ENCODE measurements around the gene NCMAP. TPM values are rescaled to one million over a fixed set of nuclear protein-coding genes. Genes with fewer than 3 reads are reported as not detected.
A peak's percentile ranks its signal among the peaks of the same experiment; 100 is the strongest.
"Not testable (repeated sequence)": the region's sequence is repeated elsewhere in the genome, so short reads cannot be mapped to it uniquely, and the experiment has no call there.

Gene NCMAP, protein sequence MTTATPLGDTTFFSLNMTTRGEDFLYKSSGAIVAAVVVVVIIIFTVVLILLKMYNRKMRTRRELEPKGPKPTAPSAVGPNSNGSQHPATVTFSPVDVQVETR
- polyA plus RNA-seq = under 1 TPM; 0.02 to 0.04 TPM

- Histone ChIP-seq H3K27ac (ENCODE audit: low read depth in 2 of 2, low read length in 1 of 2) (no peak within 1 kb of the TSS), H3K4me1 (ENCODE audit: control insufficient read depth in 2 of 2, insufficient read depth in 2 of 2, low read length in 1 of 2) (peaks cover 7% of the 10 kb centered on the region in 2 donors), H3K9me3 (ENCODE audit: control insufficient read depth in 2 of 2, insufficient read depth in 1 of 2, low read depth in 1 of 2, low read length in 1 of 2) (no peaks in the 10 kb centered on the region), H3K36me3 (ENCODE audit: control insufficient read depth in 2 of 2, insufficient read depth in 2 of 2, low read length in 1 of 2) (no peaks in the 10 kb centered on the region), H3K4me3 (ENCODE audit: low read depth in 1 of 2, low read length in 2 of 2) (peak within 1 kb of the TSS; percentile 36 to 51), H3K27me3 (ENCODE audit: control insufficient read depth in 1 of 2, insufficient read depth in 2 of 2, low read length in 2 of 2) (no peaks in the 10 kb centered on the region)
- 2 to 3% methylated on average over 58 to 61 of the region's 61 CpGs for WGBS, 2 donors
These were observed at the start of gene NCMAP for GRCh38 chr1:24555591-24556413. TSS of gene NCMAP (plus strand) at chr1:24556087. CDS start at chr1:24595431, 39,344 bp downstream.

DNA sequence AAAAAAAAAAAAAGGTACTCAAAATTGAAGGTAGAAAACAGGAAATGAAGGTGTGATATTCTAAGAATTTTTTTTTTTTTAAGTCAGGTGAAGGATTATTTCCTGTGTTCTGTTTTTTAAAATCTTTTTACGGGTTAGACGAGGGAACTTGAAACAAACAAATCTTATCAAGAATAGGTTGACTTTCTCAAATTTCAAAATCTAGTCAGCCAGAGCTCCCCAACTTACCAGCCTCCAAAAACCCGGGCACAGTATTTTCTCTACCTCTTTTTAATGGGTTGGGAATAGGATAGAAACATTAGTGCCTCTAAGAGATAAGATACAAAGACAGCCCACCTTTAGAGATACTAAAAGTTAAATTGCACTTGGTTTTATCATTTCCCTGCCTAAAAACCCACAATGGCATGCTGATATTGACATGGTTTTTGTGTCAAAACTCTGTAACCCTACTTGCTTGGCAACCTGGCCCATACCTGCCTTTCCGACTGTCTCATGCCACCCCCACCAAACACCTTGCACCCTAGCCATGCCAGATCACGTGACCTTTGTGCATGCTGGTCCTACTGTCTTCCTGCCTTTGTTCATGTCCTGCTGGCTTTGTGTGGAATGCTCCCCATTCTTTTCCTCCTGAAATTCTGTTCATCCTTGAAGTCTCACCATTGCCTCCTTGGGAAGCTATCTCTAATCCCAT, 49.1 kb upstream of the NCMAP start:
- Histone ChIP-seq H3K4me1 (ENCODE audit: control insufficient read depth in 2 of 2, insufficient read depth in 2 of 2, low read length in 1 of 2) (peaks cover 0 to 5% of the 10 kb centered on the region in 2 donors), H3K9me3 (ENCODE audit: control insufficient read depth in 2 of 2, insufficient read depth in 1 of 2, low read depth in 1 of 2, low read length in 1 of 2) (no peaks in the 10 kb centered on the region), H3K27me3 (ENCODE audit: control insufficient read depth in 1 of 2, insufficient read depth in 2 of 2, low read length in 2 of 2) (no peaks in the 10 kb centered on the region), H3K27ac (ENCODE audit: low read depth in 2 of 2, low read length in 1 of 2) (no peak overlapping the region), H3K36me3 (ENCODE audit: control insufficient read depth in 2 of 2, insufficient read depth in 2 of 2, low read length in 1 of 2) (no peaks in the 10 kb centered on the region), H3K4me3 (ENCODE audit: low read depth in 1 of 2, low read length in 2 of 2) (no peak overlapping the region)
- WGBS, 2 donors = 55 to 79% methylated on average over 5 of the region's 5 CpGs

DNA sequence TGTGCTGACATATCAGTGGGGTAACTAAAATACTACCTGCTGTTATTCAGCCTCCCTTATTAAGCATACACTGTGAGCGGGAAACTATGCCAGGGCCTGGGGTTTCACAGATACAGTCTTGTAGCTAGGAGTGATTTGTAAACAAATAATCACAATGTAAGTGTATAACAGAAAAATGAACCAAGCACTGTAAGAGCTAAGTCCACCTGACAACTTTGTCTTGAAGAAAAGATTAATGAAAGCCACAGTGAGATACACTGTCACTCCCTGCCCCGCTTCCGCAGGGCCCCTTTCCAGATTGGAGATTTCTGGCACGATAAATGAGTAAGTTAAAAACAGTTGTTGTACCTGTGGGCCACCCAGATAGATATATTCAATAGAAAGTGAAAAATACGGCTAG, 48.5 kb upstream of the NCMAP start:
- WGBS, 2 donors = 68 to 86% methylated on average over 5 of the region's 5 CpGs
- Histone ChIP-seq H3K36me3 (ENCODE audit: control insufficient read depth in 2 of 2, insufficient read depth in 2 of 2, low read length in 1 of 2) (no peaks in the 10 kb centered on the region), H3K27ac (ENCODE audit: low read depth in 2 of 2, low read length in 1 of 2) (no peak overlapping the region), H3K4me1 (ENCODE audit: control insufficient read depth in 2 of 2, insufficient read depth in 2 of 2, low read length in 1 of 2) (peaks cover 0 to 5% of the 10 kb centered on the region in 2 donors), H3K4me3 (ENCODE audit: low read depth in 1 of 2, low read length in 2 of 2) (no peak overlapping the region), H3K27me3 (ENCODE audit: control insufficient read depth in 1 of 2, insufficient read depth in 2 of 2, low read length in 2 of 2) (no peaks in the 10 kb centered on the region), H3K9me3 (ENCODE audit: control insufficient read depth in 2 of 2, insufficient read depth in 1 of 2, low read depth in 1 of 2, low read length in 1 of 2) (no peaks in the 10 kb centered on the region)

DNA sequence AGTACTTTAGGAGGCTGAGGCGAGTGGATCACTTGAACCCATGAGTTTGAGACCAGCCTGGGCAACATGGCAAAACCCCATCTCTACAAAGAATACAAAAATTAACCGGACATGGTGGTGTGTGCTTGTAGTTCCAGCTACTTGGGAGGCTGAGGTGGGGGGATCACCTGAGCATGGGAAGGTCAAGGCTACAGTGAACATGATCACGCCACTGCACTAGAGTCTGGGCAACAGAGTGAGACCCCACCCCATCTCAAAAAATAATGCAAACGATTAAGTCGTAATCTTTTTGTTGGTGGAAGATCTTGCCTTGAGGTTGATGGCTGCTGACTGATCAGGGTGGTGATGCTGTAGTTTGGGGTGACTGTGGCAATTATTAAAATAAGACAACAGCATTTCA, 47.0 kb upstream of the NCMAP start:
- H3K4me1 ChIP-seq (ENCODE audit: control insufficient read depth in 2 of 2, insufficient read depth in 2 of 2, low read length in 1 of 2) = peaks cover 0 to 5% of the 10 kb centered on the region in 2 donors
- H3K36me3 ChIP-seq (ENCODE audit: control insufficient read depth in 2 of 2, insufficient read depth in 2 of 2, low read length in 1 of 2) = no peaks in the 10 kb centered on the region
- H3K27me3 ChIP-seq (ENCODE audit: control insufficient read depth in 1 of 2, insufficient read depth in 2 of 2, low read length in 2 of 2) = no peaks in the 10 kb centered on the region
- 97% methylated on average over 5 of the region's 5 CpGs for WGBS, 2 donors
- H3K27ac ChIP-seq (ENCODE audit: low read depth in 2 of 2, low read length in 1 of 2) = no peak overlapping the region
- H3K9me3 ChIP-seq (ENCODE audit: control insufficient read depth in 2 of 2, insufficient read depth in 1 of 2, low read depth in 1 of 2, low read length in 1 of 2) = no peaks in the 10 kb centered on the region
- H3K4me3 ChIP-seq (ENCODE audit: low read depth in 1 of 2, low read length in 2 of 2) = no peak overlapping the region

DNA sequence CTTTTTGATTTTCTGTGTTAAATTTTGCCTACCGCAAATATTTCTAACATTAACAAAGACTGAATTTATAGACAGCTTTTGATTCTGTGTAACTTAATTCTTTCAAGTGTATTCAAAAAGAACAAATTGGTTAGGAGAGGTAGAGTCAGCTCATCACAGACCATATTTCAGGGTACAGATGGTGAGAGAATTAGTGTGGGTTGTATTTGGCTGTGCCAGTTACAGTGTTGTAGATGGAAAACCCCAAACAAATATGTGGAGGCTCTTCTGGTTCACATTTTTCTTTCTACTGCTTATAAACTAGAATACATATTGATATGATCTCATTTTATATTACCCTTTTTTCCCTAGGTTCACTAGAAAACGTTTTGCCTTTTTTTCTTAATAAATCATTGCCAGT, 42.2 kb upstream of the NCMAP start:
- H3K36me3 ChIP-seq (ENCODE audit: control insufficient read depth in 2 of 2, insufficient read depth in 2 of 2, low read length in 1 of 2) = peaks cover 0 to 8% of the 10 kb centered on the region in 2 donors
- H3K27ac ChIP-seq (ENCODE audit: low read depth in 2 of 2, low read length in 1 of 2) = no peak overlapping the region
- no peaks in the 10 kb centered on the region for H3K9me3 ChIP-seq (ENCODE audit: control insufficient read depth in 2 of 2, insufficient read depth in 1 of 2, low read depth in 1 of 2, low read length in 1 of 2)
- WGBS, 2 donors = 65 to 68% methylated on average over 2 of the region's 2 CpGs
- no peaks in the 10 kb centered on the region for H3K27me3 ChIP-seq (ENCODE audit: control insufficient read depth in 1 of 2, insufficient read depth in 2 of 2, low read length in 2 of 2)
- peaks cover 2 to 3% of the 10 kb centered on the region in 2 donors for H3K4me1 ChIP-seq (ENCODE audit: control insufficient read depth in 2 of 2, insufficient read depth in 2 of 2, low read length in 1 of 2)
- no peak overlapping the region for H3K4me3 ChIP-seq (ENCODE audit: low read depth in 1 of 2, low read length in 2 of 2)

DNA sequence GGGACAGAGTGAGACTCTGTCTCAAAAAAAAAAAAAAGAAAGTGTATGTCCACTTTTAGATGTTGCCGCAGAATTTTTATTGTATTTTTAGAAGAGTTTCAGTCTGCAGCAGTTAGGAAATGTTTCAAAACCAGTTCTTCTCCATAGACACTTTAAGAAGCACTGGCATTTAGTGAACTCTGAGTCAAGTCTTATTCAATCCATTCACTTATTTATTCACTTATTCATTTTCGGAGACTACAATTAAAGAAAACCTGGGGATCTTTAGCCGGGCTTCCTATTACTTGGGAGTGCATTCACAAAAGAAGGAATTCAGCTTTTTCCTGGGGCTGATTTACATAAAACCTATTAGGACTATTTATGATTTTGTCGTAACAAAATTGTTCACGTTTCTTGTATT, 40.9 kb upstream of the NCMAP start:
- Histone ChIP-seq H3K27ac (ENCODE audit: low read depth in 2 of 2, low read length in 1 of 2) (no peak overlapping the region), H3K9me3 (ENCODE audit: control insufficient read depth in 2 of 2, insufficient read depth in 1 of 2, low read depth in 1 of 2, low read length in 1 of 2) (no peaks in the 10 kb centered on the region), H3K27me3 (ENCODE audit: control insufficient read depth in 1 of 2, insufficient read depth in 2 of 2, low read length in 2 of 2) (no peaks in the 10 kb centered on the region), H3K4me1 (ENCODE audit: control insufficient read depth in 2 of 2, insufficient read depth in 2 of 2, low read length in 1 of 2) (peaks cover 2 to 3% of the 10 kb centered on the region in 2 donors), H3K36me3 (ENCODE audit: control insufficient read depth in 2 of 2, insufficient read depth in 2 of 2, low read length in 1 of 2) (peaks cover 0 to 8% of the 10 kb centered on the region in 2 donors), H3K4me3 (ENCODE audit: low read depth in 1 of 2, low read length in 2 of 2) (no peak overlapping the region)
- WGBS, 2 donors = 82 to 86% methylated on average over 5 of the region's 5 CpGs

DNA sequence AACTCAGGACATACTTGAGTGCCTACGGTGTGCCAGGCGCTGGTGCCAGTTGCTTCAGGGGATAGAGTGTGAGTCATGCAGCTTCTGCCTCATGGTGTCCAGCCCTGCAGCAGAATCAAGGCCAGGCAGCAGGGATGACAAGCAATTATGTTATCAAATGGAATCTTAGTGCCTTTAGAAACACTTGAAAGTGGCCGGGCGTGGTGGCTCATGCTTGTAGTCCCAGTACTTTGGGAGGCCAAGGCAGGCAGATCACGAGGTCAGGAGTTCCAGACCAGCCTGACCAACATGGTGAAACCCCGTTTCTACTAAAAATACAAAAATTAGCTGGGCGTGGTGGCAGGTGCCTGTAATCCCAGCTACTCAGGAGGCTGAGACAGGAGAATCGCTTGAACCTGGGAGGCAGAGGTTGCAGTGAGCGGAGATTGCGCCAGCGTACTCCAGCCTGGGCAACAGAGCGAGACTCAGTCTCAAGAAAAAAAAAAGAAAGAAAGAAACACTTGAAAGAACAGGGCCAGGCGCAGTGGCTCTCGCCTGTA, 40.1 kb upstream of the NCMAP start:
- WGBS, 2 donors = 81 to 85% methylated on average over 14 of the region's 14 CpGs
- not testable (repeated sequence) for H3K36me3 ChIP-seq (ENCODE audit: control insufficient read depth in 2 of 2, insufficient read depth in 2 of 2, low read length in 1 of 2); H3K27me3 ChIP-seq (ENCODE audit: control insufficient read depth in 1 of 2, insufficient read depth in 2 of 2, low read length in 2 of 2); H3K4me3 ChIP-seq (ENCODE audit: low read depth in 1 of 2, low read length in 2 of 2); H3K4me1 ChIP-seq (ENCODE audit: control insufficient read depth in 2 of 2, insufficient read depth in 2 of 2, low read length in 1 of 2); H3K9me3 ChIP-seq (ENCODE audit: control insufficient read depth in 2 of 2, insufficient read depth in 1 of 2, low read depth in 1 of 2, low read length in 1 of 2); H3K27ac ChIP-seq (ENCODE audit: low read depth in 2 of 2, low read length in 1 of 2)

DNA sequence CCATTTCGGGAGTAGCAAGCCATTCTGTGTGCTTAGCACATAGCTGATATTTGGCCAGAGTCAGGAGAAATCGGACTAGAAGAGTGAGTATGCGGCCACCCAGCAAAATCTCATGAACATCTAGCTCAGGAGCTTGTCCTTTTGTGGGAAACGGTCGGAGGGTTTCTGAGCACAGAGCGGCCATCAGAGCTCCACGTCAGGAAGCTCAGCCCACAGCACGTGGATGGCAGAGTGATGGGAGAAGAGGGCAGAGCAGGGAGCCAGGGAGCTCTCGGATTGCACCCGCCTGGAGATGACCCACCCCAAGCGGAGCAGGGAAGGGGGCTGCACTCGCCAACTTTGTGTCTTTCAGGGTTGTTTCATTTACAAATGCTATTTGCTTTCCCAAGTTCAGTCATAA, 39.4 kb upstream of the NCMAP start:
- WGBS, 2 donors = 87 to 88% methylated on average over 12 of the region's 12 CpGs
- H3K36me3 ChIP-seq (ENCODE audit: control insufficient read depth in 2 of 2, insufficient read depth in 2 of 2, low read length in 1 of 2) = peaks cover 0 to 8% of the 10 kb centered on the region in 2 donors
- no peak overlapping the region for H3K27ac ChIP-seq (ENCODE audit: low read depth in 2 of 2, low read length in 1 of 2)

DNA sequence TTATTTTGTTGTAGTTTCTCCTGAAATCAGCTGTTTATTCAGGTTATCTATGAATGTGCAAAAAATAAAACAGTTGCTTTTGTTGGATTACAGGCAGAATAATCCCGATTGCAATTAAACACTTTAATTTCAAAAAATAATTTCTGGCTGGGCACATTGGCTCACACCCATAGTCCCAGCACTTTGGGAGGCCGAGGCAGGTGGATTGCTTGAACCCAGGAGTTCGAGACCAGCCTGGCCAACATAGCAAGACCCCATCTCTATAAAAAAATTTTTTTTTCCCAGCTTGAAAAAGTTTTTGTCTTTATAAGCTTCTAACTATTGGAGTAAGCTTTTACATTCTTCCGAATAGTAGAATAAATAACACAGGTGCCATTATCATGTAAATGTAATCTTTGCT, 38.0 kb upstream of the NCMAP start:
- Histone ChIP-seq H3K9me3 (ENCODE audit: control insufficient read depth in 2 of 2, insufficient read depth in 1 of 2, low read depth in 1 of 2, low read length in 1 of 2) (no peaks in the 10 kb centered on the region), H3K4me1 (ENCODE audit: control insufficient read depth in 2 of 2, insufficient read depth in 2 of 2, low read length in 1 of 2) (peaks cover 0 to 2% of the 10 kb centered on the region in 2 donors), H3K27me3 (ENCODE audit: control insufficient read depth in 1 of 2, insufficient read depth in 2 of 2, low read length in 2 of 2) (no peaks in the 10 kb centered on the region), H3K4me3 (ENCODE audit: low read depth in 1 of 2, low read length in 2 of 2) (no peak overlapping the region), H3K36me3 (ENCODE audit: control insufficient read depth in 2 of 2, insufficient read depth in 2 of 2, low read length in 1 of 2) (peaks cover 0 to 8% of the 10 kb centered on the region in 2 donors), H3K27ac (ENCODE audit: low read depth in 2 of 2, low read length in 1 of 2) (no peak overlapping the region)
- WGBS, 2 donors = 94 to 97% methylated on average over 4 of the region's 4 CpGs

More for the DNA sequence above, 39.4 kb upstream of the NCMAP start:
- peaks cover 2 to 3% of the 10 kb centered on the region in 2 donors for H3K4me1 ChIP-seq (ENCODE audit: control insufficient read depth in 2 of 2, insufficient read depth in 2 of 2, low read length in 1 of 2)
- no peaks in the 10 kb centered on the region for H3K9me3 ChIP-seq (ENCODE audit: control insufficient read depth in 2 of 2, insufficient read depth in 1 of 2, low read depth in 1 of 2, low read length in 1 of 2)
- H3K4me3 ChIP-seq (ENCODE audit: low read depth in 1 of 2, low read length in 2 of 2) = no peak overlapping the region
- no peaks in the 10 kb centered on the region for H3K27me3 ChIP-seq (ENCODE audit: control insufficient read depth in 1 of 2, insufficient read depth in 2 of 2, low read length in 2 of 2)
